Kidney (tissue), 14 donors: Measurements from ENCODE around the gene MAN2A1. TPM values are rescaled to one million over a fixed set of nuclear protein-coding genes. Genes with fewer than 3 reads are reported as not detected.
"Not testable (repeated sequence)": the region's sequence is repeated elsewhere in the genome, so short reads cannot be mapped to it uniquely, and the experiment has no call there.

Source experiments
- DNase-seq, 5 donors: peaks; one replicate each; pipeline ENCODE4 v3.0.0-alpha.2; 2013 to 2020
- FAIRE-seq: peaks from 2 replicates; lab custom pipeline; 2012; peaks lifted over from hg19 to GRCh38; lab: Jason Lieb, UNC
- H3K27ac ChIP-seq, 2 donors: one replicate each; pipeline ENCODE4 v1.7.0; 2013; ENCODE audit warnings: low read depth in 2 of 2, low read length in 2 of 2, inconsistent platforms in 1 of 2
- H3K27me3 ChIP-seq: one replicate; pipeline ENCODE4 v1.7.1; 2013; ENCODE audit warnings: low read length, inconsistent platforms; ENCODE audit not compliant: control insufficient read depth, insufficient read depth
- H3K36me3 ChIP-seq, 3 donors: one replicate each; pipeline versions ENCODE4 v1.7.0 to v1.7.1; 2013; ENCODE audit warnings: low read length in 3 of 3, control low read depth in 1 of 3, inconsistent platforms in 1 of 3; ENCODE audit not compliant: insufficient read depth in 3 of 3, control insufficient read depth in 2 of 3
- H3K4me1 ChIP-seq, 3 donors: one replicate each; pipeline versions ENCODE4 v1.7.0 to v1.7.1; 2013; ENCODE audit warnings: low read length in 3 of 3, inconsistent platforms in 1 of 3, low read depth in 1 of 3; ENCODE audit not compliant: control insufficient read depth in 2 of 3, insufficient read depth in 2 of 3
- H3K4me3 ChIP-seq, 3 donors: one replicate each; pipeline versions ENCODE4 v1.7.0 to v1.8.1; 2013; ENCODE audit warnings: low read length in 3 of 3, control low read depth in 1 of 3, inconsistent platforms in 1 of 3
- H3K9ac ChIP-seq, 3 donors: one replicate each; pipeline versions ENCODE4 v1.7.0 to v1.7.1; 2013; ENCODE audit warnings: low read length in 3 of 3, control low read depth in 1 of 3, inconsistent platforms in 1 of 3
- H3K9me3 ChIP-seq, 3 donors: one replicate each; pipeline versions ENCODE4 v1.7.0 to v1.7.1; 2013; ENCODE audit warnings: low read length in 3 of 3, control low read depth in 1 of 3, inconsistent platforms in 1 of 3; ENCODE audit not compliant: control insufficient read depth in 2 of 3, insufficient read depth in 1 of 3
- CTCF ChIP-seq: IDR thresholded peaks from 3 replicates; pipeline ENCODE4 v1.5.1; 2012; ENCODE audit warnings: mild to moderate bottlenecking, moderate library complexity, borderline replicate concordance; ENCODE audit not compliant: insufficient read depth; ENCODE audit errors: extremely low read depth
- intact Hi-C: fragments of 100-400 bp; cut with DNase I; formaldehyde crosslinking; loops from one replicate; pipeline ENCODE4 v1.11.1; 2022
- polyA plus RNA-seq: library from polyadenylated mRNA; stranded (reverse); fragments of 350-450 nt; fragmentation: Illumina TruSeq; extraction: RNeasy Lipid Tissue Mini Kit (QIAGEN cat#74804); gene quantifications from one replicate; pipeline ENCODE4 v1.2.3, GENCODE V29; 2014; ENCODE audit warnings: low read depth, low replicate concordance; ENCODE audit not compliant: insufficient read depth
- total RNA-seq: library from RNA; stranded (reverse); fragmentation: NEBNext Ultra II Directional; extraction: Animal tissue kit (Norgen Biotek cat#: 25700); gene quantifications from one replicate; pipeline ENCODE4 v1.2.1, GENCODE V29; 2021
- donor health status: control.
- donor health status: control.
- donor health status: control.
- donor health status: control.
- donor health status: control.
- donor health status: DM: yes; HTN: yes; CAD: no.
- donor health status: Normal renal cell carcinoma (clear cell type).

MAN2A1 gene
- total and polyA plus RNA-seq, 2 donors from 2014 or later, result 12.7 to 69.9 TPM

- Histone ChIP-seq H3K9me3 (no peaks in the 10 kb centered on the region), H3K27ac (no peak overlapping the region), H3K4me1 (no peaks in the 10 kb centered on the region), H3K9ac (no peak overlapping the region), H3K27me3 (no peaks in the 10 kb centered on the region), H3K36me3 (no peaks in the 10 kb centered on the region), H3K4me3 (no peak overlapping the region)
- no peak for FAIRE-seq
- TF ChIP-seq CTCF, result no peak
- intact Hi-C loops, result no loop called here
- DNase-seq, result no peak
Measured at GRCh38 chr5:109888989-109889388, 199.3 kb downstream of the MAN2A1 start.

- intact Hi-C loops, H3K9me3 ChIP-seq, H3K36me3 ChIP-seq, FAIRE-seq, H3K4me3 ChIP-seq, H3K27ac ChIP-seq, DNase-seq, H3K9ac ChIP-seq, H3K27me3 ChIP-seq, H3K4me1 ChIP-seq: not testable (repeated sequence)
Measured at GRCh38 chr5:109893271-109893670, 203.5 kb downstream of the MAN2A1 start.

- no peak overlapping the region for H3K4me3 ChIP-seq
- FAIRE-seq (no peak), DNase-seq (no peak)
- intact Hi-C loops, result no loop called here
- H3K27me3 ChIP-seq, result no peaks in the 10 kb centered on the region
- no peaks in the 10 kb centered on the region for H3K36me3 ChIP-seq
- H3K9me3 ChIP-seq, result no peaks in the 10 kb centered on the region
- no peak overlapping the region for H3K27ac ChIP-seq
- H3K9ac ChIP-seq, result no peak overlapping the region
- no peak for TF ChIP-seq CTCF
- H3K4me1 ChIP-seq, result peaks cover 0 to 23% (median 2%) of the 10 kb centered on the region in 3 donors
Measured at GRCh38 chr5:109898269-109899162, 208.8 kb downstream of the MAN2A1 start.

GRCh38 chr5:109899163-109899535 is 209.4 kb downstream of the MAN2A1 start:
- Histone ChIP-seq H3K36me3 (no peaks in the 10 kb centered on the region), H3K4me1 (peaks cover 0 to 23% (median 2%) of the 10 kb centered on the region in 3 donors), H3K9ac (no peak overlapping the region), H3K4me3 (no peak overlapping the region), H3K27me3 (no peaks in the 10 kb centered on the region), H3K9me3 (no peaks in the 10 kb centered on the region), H3K27ac (no peak overlapping the region)
- no peak for TF ChIP-seq CTCF
- no peak for FAIRE-seq
- intact Hi-C loops, result no loop called here
- no peak for DNase-seq
